Omental fat pad (tissue), 4 donors: ENCODE results near the gene FBN2. TPM values are rescaled to one million over a fixed set of nuclear protein-coding genes. Genes with fewer than 3 reads are reported as not detected.

Experiments
- ATAC-seq: fragments of 150-250 bp; one replicate; pipeline ENCODE4 v1.9.1; 2016; ENCODE audit warnings: mild to moderate bottlenecking, moderate library complexity; ENCODE audit not compliant: low FRiP score
- DNase-seq: peaks from one replicate; pipeline ENCODE4 v3.0.0-alpha.2; 2019; ENCODE audit warnings: low spot score
- CTCF ChIP-seq, 3 donors: fragments of 450-650 bp; IDR thresholded peaks; one replicate each; pipeline ENCODE4 v1.5.1; 2016 to 2017; ENCODE audit warnings: antibody characterized with exemption in 3 of 3, mild to moderate bottlenecking in 3 of 3, moderate library complexity in 2 of 3
- total RNA-seq, 4 donors: library from RNA; depleted of rRNA; stranded (reverse); fragments of >200 nt; gene quantifications; one replicate each; pipeline ENCODE4 v1.1.0, GENCODE V29; 2016

Gene FBN2
- total RNA-seq, 4 donors from 2014 or later = 0.56 to 3.2 (median 0.79) TPM

GRCh38 chr5:128432913-128433440, 105.1 kb downstream of the FBN2 start:
- ATAC-seq = no peak
- DNase-seq = no peak
- TF ChIP-seq CTCF (IDR thresholded peaks at IDR 0.05) = no peak

- DNase-seq (no peak), ATAC-seq (no peak)
- no peak for TF ChIP-seq CTCF (IDR thresholded peaks at IDR 0.05)
Measured at GRCh38 chr5:128427921-128428320, 110.1 kb downstream of the FBN2 start.

GRCh38 chr5:128426090-128426534, 111.9 kb downstream of the FBN2 start:
- DNase-seq (no peak), ATAC-seq (peak; percentile 70)
- no peak for TF ChIP-seq CTCF (IDR thresholded peaks at IDR 0.05)

DNA sequence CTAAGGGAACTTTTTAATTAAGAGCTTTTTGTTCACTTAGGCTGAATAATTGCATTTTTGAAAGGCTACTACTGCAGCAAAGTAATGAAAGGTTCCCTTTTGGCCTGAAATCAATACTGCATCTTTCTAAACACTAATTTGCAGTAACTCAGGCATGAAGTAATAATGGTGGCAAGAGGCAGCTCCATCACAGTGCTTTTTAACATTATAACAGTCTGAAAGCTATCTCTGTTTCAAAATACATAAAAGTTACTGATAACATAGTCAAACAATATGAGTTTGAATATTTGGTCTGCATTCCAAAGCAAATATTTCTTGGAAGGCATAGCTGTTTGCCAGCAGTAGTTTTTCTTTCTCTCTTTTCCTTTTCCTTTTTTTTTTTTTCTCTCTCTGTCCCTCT, 113.4 kb downstream of the FBN2 start:
- ATAC-seq (no peak), DNase-seq (no peak)
- TF ChIP-seq CTCF (IDR thresholded peaks at IDR 0.05) = no peak

DNA sequence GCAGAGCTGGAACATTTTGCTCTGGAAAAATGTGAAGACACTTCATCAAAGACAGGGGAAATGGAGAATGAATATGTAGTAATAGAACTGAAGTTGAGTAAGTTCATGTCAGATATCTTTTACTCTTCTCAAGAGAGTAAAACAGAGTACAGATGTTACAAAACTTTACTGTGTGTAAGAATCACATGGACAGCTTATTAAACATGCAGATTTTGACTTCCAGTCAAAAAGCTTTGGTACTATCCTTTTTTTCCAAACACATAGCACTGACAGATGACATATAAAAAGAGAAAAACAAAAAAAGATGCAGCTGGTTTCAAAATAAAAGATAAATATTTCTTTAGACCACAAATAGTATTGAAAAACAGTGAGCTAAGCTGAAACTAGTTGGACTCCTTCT, 115.4 kb downstream of the FBN2 start:
- TF ChIP-seq CTCF (IDR thresholded peaks at IDR 0.05) = no peak
- DNase-seq = no peak
- no peak for ATAC-seq

- ATAC-seq (no peak), DNase-seq (no peak)
- no peak for TF ChIP-seq CTCF (IDR thresholded peaks at IDR 0.05)
Measured at GRCh38 chr5:128414469-128414868, 123.6 kb downstream of the FBN2 start.

DNA sequence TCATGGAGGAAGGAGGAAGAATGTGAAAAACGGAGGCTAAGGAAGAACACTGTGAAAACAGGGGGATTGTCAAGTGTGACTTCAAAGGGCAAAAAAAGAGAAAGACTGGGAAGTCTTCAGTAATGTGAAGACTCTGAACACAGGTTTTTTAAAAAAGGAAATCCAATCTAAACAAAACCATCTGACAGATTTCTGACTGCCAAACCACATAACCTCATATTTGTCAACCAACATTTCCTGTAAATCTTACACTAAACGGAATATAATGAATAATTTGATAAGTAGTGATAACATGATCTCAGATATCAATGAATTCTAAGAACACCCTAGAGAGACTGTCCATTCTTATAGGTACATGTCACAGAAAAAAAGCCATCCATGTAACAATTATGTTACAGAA, 124.7 kb downstream of the FBN2 start:
- ATAC-seq = no peak
- no peak for DNase-seq
- no peak for TF ChIP-seq CTCF (IDR thresholded peaks at IDR 0.05)
